ENCODE measurements around the gene PDK2.

The PDK2 gene

GRCh38 chr17:50094753-50095619 is at the start of gene PDK2:
TSS of gene PDK2 (plus strand) at chr17:50095351. CDS start at chr17:50095436, 85 bp downstream.
- DNase-seq: peak; percentile 93 to 95

- DNase-seq: no peak
Observed at GRCh38 chr17:50046179-50046578, 49.0 kb upstream of the PDK2 start.

GRCh38 chr17:50046667-50047066 is 48.5 kb upstream of the PDK2 start:
- no peak for DNase-seq

DNA sequence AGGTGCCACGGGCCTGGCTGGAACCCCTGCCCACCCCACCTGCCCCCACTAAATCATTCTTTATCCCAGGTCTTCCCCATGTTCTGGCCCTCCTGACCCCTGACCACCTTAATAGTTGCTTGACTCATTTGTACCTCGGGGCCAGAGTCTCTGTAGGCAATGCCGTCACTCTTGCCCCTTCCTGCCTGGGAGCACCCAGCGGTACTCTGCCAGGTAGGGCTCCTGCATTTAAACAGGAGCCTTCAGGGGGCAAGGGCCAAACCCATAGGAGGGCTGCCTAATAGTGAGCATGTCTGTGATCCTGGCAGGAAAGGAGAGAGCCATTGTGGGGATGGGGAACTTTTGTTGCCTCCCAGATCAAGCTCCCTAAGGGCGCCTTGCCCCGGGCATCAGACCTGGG is 48.1 kb upstream of the PDK2 start:
- no peak for DNase-seq

DNA sequence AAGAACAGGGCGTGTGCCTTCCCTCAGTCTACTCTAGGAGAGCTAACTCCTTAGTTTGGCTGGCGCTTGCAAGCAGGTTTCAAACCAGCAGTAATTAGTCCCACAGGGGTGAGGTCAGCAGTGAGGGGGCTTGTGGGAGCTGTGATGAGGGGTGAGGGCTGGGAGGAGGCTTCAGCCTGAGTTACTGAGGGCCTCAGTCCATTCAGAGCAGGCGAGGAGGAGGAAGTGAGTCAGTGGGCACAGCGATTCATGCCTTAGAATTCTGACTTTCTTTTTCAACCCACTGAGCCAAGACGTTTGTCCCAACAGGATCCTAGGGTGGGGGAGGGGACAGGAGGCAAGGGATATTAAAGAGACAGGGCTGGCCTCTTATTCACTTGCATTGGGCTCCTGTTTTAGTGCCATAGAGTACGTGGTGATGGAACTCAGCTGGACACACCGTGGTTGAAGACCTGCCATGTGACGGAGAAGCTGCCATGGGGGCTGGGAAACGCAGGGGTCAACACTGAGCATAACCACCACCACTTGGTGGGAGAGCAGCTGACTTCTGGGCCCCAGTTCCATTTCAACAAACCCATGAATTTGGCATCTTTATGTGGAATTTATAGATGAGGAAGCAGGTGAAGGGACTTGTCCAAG is 47.5 kb upstream of the PDK2 start:
- DNase-seq: peak; percentile 16 to 44

DNA sequence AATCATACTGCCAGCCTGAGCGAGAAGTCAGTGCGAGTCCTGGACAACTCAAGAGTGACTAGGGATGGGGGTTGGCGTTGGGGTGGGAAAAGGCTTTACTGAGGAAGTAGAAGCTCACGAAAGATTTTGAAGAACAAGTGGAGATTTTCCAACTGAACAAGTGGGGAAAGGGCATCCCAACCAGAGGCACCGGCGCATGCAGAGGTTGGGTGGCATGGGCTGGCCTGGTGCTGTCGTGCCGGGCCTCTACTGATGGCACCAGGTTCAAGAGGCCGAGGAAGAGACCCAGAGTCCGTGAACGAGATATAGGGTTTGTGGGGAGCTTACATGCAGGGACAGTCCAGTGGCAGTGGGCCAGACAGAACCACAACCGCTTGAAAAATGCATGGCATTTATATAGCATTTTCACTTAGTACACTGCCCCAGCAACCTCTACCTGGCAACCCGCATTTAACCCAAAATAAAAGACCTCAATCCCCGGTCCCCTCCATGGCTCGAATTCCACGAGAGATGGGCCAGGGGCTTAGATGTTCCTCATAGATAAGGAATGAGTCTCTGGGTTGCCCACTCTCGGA is 46.9 kb upstream of the PDK2 start:
- DNase-seq: no peak

DNA sequence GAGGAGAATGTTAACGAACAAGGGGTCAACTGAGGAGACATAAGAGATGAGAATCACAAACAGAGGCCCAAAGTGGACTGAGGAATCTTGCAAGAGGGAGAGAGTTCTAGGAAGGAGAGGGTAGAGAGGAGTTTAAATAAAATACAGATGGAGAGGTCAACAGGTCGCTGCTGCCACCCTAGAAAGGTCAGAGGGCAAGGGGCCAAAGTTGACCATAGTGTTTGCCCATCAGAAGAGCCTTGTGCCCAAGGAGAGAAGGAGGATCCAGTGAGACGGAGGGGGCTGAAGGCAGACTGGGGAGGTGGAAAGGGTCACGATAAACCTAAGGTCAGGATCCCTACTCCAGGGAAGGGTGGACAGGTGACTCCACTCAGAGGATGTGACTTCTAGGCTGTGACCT is 46.2 kb upstream of the PDK2 start:
- no peak for DNase-seq

- no peak for DNase-seq
Observed at GRCh38 chr17:50049636-50050035, 45.5 kb upstream of the PDK2 start.

DNA sequence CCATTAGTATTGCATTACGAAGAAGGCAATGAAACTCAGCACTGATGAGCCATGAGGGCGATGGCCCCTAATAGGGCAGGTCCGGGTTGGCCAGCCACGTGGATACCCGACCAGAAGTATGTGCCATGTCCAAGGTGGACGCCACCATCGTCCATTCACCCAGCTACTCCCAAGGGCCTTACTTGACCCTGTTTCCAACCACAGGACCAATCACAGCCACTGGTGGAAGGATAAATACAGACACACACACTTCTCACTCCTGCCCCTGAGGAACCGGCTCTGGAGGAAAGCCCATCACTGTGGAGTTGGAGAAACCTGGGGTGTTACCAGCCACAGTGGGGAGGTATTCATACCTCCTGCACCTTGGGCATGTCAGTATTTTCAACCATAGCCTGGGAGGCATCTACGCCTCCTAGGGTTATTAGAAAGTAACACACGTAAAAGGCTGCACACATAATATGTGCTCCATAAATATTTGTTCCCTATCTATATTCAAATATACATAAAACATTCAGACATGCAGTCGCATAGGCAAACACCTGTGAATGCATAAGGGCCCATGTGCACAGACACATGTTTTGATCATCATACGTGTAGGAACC is 44.6 kb upstream of the PDK2 start:
- no peak for DNase-seq

DNA sequence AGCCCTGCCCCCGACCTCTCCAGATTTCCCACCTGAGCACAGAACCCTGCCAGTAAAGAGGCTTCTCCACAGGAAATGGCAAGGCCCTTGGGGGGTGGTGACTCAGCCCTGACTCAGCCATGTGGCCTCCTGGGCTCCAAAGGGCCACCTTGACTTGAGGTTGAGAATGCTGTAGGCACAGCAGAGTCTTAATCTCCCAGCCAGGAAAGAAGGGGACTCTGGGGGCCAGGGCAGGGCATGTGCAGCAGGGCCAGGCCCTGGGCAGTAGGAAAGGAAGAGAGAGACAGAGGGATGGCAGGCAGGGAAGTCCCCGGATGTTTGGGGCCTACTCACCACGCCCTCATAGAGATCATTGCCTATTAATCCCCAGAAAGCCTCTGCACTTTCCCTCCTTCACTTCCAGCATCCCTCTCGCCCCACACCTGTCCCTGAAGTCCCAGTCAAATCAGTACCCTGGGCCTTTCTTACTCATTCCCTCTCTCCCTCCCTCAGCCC is 44.0 kb upstream of the PDK2 start:
- DNase-seq: peak; percentile 81 to 89

- DNase-seq: peak in 1 of 2 experiments; percentile 12
Observed at GRCh38 chr17:50051606-50052005, 43.5 kb upstream of the PDK2 start.

DNA sequence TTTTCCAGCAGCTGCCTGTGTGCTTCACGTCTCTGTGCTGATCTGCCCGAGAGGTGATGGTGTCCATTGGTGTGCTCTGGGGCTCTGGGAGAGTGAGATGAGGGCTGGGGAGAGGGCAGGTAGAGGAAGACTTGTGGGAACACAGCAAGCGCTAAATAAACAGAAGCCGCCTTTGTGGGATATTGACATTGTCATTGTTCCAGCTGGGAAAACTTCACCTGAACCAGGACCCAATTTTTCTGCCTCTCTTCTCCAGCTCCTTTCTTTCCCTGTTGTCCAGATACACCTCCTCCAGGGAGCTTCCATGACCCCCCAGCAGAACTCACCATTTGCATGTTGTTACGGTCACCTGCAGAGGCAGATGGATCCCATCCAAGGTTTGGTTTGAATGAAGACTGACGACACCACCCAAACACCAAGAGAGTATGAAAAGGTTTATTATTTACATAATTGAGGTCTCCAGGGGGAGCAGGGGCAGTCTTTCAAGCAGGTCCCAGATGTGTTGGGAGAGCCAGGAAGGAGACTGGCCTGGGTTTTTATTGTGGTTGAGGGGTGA is 42.8 kb upstream of the PDK2 start:
- no peak for DNase-seq

GRCh38 chr17:50052822-50053653 is 42.1 kb upstream of the PDK2 start:
- DNase-seq: no peak

- DNase-seq: no peak
Observed at GRCh38 chr17:50053654-50053960, 41.5 kb upstream of the PDK2 start.

DNA sequence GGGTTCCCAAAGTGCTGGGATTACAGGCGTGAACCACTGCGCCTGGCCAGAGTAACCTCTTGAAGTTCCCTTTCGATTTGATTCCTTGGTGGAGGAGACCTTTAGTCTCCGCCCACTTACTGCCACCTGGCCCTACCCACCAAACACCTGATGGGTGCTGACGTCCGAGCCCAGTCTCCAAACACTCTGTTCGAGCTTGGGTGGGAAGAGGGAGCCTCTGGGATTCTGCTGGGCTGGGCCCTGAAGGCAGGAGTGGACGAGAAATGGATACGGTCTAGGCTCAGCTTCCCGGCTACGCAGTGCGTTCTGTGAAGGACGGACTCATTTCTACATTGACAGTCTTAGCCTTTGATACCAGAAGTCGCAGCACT is 40.1 kb upstream of the PDK2 start:
- peak; percentile 7 to 19 for DNase-seq

DNA sequence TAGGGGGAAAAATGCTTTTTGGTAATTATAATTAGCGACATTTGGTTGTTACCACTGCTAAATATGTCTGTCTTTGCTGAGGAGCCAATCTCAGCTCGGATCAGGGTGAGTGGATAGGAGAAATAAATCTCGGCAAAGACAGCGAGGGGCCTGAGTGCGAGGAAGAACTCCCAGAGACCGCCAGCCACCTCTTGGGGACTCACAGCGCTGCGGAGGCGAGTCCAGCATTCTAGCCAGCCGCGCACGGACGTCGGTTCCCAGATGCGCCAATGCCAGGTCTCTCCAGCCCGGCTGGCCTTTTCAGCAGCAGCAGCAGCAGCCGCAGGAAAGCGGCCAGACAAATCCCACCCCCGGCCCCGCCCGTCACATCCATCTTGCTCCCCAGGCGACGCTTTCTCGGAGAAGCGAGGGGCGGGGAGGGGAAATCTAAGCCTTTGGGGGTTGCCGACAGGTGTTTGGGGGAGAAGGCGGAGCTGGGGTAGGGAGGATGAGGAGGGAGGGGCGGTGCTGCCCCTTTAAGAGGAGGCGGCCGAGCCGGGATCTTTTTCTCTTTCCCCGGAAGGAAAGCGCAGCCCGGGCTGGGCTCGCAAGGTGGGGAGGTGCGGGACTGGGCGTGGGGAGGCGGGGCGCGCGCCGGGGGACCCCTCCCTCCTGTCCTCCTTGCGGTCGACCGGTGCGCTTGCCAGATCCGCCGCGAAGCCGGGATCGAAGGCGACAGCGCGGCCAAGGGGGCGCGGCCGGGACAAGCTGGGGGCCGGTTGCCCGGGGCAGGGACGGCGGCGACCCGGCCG is 39.5 kb upstream of the PDK2 start, which contains the start of gene ITGA3:
Gene ITGA3 (plus strand): TSS at position 685 of the 791 bp plus-strand sequence. CDS start 330 bp downstream, outside the sequence.
- DNase-seq: peak; percentile 70 to 81

DNA sequence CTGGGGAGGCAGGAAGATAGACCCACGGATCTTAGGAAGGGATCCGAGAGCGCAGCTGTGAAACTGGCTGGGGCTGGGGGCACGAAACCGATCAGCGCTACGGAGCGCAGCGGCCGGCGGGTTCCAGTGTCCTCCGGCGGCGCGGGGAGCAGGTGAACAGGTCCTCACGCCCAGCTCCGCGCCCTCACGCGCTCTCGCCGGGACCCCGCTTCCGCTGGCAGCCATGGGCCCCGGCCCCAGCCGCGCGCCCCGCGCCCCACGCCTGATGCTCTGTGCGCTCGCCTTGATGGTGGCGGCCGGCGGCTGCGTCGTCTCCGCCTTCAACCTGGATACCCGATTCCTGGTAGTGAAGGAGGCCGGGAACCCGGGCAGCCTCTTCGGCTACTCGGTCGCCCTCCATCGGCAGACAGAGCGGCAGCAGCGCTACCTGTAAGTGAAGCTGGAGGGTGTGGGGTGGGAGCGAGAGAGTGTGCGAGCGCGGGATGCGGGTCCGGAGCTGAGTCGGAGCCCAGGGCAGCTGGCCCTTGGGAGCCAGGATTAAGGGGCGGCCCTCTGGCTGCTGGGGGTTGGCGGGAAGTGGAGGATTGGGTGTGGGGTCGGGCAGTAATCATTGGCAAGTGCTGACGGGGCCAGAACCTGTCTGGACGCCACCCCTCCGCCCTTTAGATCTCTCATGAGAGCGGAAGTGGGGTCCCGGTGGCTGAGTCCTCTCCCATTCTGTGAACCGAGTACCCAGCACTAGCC is 38.8 kb upstream of the PDK2 start:
- peak; percentile 73 to 78 for DNase-seq

DNA sequence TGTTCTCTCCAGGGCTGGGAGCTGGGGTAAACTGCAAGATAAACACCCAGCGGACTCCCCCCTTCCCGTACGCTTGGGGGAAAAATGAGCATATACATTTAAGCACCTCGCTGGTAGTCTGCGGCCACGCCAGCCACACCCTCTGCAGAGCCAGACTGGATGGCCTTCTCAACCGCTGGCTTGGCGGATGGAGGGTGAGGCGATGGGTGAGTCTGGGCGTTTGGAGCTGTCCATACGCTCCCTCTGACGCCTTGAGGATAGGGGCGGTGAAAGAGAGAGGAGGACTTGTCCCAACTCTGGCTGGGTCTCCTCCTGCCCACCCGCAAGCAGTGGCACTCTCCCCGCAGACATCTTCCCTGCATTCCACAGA is 38.2 kb upstream of the PDK2 start:
- no peak for DNase-seq

DNA sequence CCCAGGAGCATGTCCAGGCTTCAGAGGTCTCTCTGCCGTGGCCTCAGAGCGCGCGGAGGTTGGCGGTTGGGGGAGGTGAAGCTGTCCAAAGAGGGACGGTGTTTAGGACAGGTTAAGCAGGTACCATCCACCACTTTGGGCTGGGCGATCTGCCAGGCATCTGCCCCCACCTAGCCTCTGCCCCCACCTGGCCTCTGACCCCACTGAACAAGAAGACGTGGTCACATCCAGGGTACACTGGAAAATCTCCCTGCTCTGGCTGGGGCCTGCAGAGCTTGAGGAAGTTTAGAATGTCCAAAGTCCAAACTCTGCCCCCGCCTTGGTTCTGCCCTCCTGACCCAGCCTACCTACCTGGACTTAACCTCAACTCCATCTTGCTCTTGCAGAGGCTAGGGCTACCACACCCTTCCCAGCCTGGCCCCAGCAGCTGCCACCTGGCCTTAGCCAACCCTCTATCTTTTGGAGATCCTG is 37.6 kb upstream of the PDK2 start:
- DNase-seq: no peak

GRCh38 chr17:50058296-50058953 is 36.7 kb upstream of the PDK2 start:
- no peak for DNase-seq

All from activated CD4-positive, alpha-beta T cell treated with anti-CD3 and anti-CD28 coated beads, Interleukin-2, amount 50 U/mL, for 48 hours (primary cell).